ENCODE measurements around the gene RPS6KL1.

RPS6KL1 gene

DNA sequence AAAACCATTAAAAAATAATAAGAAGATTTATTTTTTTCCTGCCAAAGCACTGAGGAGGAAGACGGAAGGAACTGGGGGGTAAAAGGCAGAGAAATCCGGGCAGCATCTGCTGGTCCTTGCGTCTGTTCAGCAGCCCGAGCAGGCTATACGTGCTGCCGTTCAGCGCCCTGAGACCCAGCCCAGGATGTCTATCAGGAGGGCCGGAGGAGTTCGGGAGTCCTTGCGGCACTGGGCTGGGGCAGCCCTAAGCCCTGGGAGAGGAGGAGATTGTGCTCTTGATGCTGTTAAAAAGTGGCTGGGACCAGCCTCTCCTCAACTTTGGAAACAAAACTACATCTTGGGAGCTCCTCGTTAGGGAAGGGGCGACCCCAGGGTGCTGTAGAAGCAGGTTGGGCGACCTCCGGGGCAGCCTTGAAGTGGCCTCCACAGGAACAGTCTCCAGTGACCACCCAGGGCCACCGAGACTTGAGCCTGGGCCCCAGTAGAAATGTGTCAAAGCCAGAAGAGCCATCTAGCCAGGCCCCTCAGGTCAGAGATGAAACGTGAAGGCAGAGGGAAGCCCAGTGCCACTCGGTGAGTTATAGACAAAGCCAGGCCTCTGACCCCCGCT is 18.0 kb upstream of the RPS6KL1 start:
- H3K4me1 ChIP-seq (ENCODE audit: low read length) = no peaks in the 10 kb centered on the region
- H4K20me1 ChIP-seq (ENCODE audit: insufficient read depth, low read length) = no peaks in the 10 kb centered on the region
- no peaks in the 10 kb centered on the region for H3K9me2 ChIP-seq (replicated peaks; ENCODE audit: insufficient read depth, low read length)
- no peaks in the 10 kb centered on the region for H3K36me3 ChIP-seq (replicated peaks; ENCODE audit: insufficient read depth, low read length)
- peak overlapping the region; percentile 51; the same call in 1 of the 2 replicates for H2AFZ ChIP-seq (ENCODE audit: low read length)
- no peak for DNase-seq
- no peaks in the 10 kb centered on the region for H3F3A ChIP-seq (ENCODE audit: insufficient read depth, low read length)
- no peaks in the 10 kb centered on the region for H3K9me3 ChIP-seq (replicated peaks; ENCODE audit: insufficient read depth, low read length)
- H3K9ac ChIP-seq (ENCODE audit: low read length) = no peak overlapping the region
- peak overlapping the region; percentile 27; the same call in 1 of the 2 replicates for H3K4me2 ChIP-seq (ENCODE audit: low read depth, low read length)
- no peak for TF ChIP-seq EZH2phosphoT487 (IDR thresholded peaks at IDR 0.05; ENCODE audit: low read length)
- TF ChIP-seq, protein P1, sequence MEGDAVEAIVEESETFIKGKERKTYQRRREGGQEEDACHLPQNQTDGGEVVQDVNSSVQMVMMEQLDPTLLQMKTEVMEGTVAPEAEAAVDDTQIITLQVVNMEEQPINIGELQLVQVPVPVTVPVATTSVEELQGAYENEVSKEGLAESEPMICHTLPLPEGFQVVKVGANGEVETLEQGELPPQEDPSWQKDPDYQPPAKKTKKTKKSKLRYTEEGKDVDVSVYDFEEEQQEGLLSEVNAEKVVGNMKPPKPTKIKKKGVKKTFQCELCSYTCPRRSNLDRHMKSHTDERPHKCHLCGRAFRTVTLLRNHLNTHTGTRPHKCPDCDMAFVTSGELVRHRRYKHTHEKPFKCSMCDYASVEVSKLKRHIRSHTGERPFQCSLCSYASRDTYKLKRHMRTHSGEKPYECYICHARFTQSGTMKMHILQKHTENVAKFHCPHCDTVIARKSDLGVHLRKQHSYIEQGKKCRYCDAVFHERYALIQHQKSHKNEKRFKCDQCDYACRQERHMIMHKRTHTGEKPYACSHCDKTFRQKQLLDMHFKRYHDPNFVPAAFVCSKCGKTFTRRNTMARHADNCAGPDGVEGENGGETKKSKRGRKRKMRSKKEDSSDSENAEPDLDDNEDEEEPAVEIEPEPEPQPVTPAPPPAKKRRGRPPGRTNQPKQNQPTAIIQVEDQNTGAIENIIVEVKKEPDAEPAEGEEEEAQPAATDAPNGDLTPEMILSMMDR (IDR thresholded peaks at IDR 0.05; ENCODE audit: low read length) = no peak
- TF ChIP-seq EZH2 (optimal IDR thresholded peaks at IDR 0.05; ENCODE audit: low read depth, low read length) = no peak
- no peak overlapping the region for H3K4me3 ChIP-seq (ENCODE audit: low read length)
- H3K79me2 ChIP-seq (ENCODE audit: low read length) = no peaks in the 10 kb centered on the region
- no peaks in the 10 kb centered on the region for H3K27me3 ChIP-seq (replicated peaks; ENCODE audit: insufficient read depth, low read length)
- no peak overlapping the region for H3K27ac ChIP-seq (ENCODE audit: low read length)

DNA sequence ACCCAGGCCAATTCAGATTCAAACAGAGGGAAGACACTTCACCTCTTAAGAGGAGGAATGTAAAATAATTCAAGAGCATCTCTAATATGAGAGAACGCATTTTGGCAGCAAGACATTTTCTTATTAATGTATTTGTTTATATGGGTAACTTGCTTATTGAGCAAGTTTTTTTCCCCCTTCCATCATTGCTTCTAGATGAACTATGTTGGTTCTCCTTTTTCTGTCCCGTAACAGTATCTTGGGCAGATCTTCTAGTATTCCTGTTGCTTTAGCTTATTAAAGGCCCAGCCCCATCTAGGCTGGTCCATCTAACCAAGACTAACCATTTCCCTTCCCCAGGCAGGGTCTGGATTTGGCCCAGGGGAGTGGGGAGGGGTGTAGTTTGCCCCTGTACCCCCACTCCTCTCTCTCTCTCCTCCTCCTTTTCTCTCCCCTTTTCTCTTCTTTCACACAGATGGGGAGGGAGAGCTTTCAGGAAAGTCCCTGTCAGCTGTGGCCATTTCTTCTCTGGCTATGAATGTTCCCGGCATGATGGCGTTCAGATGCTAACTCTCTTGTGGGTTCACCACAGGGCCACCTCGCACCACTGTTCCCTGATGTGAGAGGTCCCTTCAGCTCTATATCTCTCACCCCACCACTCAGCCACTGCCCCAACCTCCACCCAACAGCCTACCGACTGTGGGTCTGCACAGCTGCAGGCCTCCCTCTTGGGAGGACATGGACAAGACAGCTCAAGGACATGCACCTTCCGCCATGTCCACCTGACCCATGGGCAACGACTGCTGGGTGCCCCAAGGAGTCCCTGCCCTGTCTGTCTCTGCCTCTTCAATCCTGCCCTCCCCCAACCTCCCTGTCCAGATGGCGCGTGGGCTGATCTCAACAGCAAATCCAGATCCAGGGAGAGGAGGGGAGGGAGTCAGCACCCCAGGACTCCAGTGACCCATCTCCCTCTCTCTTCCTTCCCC is 15.8 kb upstream of the RPS6KL1 start:
- H3K27me3 ChIP-seq (replicated peaks; ENCODE audit: insufficient read depth, low read length) = no peaks in the 10 kb centered on the region
- no peak overlapping the region for H3K9ac ChIP-seq (ENCODE audit: low read length)
- H3K4me2 ChIP-seq (ENCODE audit: low read depth, low read length) = no peak overlapping the region
- no peaks in the 10 kb centered on the region for H3K79me2 ChIP-seq (ENCODE audit: low read length)
- H3K36me3 ChIP-seq (replicated peaks; ENCODE audit: insufficient read depth, low read length) = no peaks in the 10 kb centered on the region
- DNase-seq = no peak
- no peaks in the 10 kb centered on the region for H3K9me3 ChIP-seq (replicated peaks; ENCODE audit: insufficient read depth, low read length)
- no peaks in the 10 kb centered on the region for H3K4me1 ChIP-seq (ENCODE audit: low read length)
- H4K20me1 ChIP-seq (ENCODE audit: insufficient read depth, low read length) = no peaks in the 10 kb centered on the region
- H2AFZ ChIP-seq (ENCODE audit: low read length) = no peak overlapping the region
- H3F3A ChIP-seq (ENCODE audit: insufficient read depth, low read length) = no peaks in the 10 kb centered on the region
- no peak overlapping the region for H3K27ac ChIP-seq (ENCODE audit: low read length)
- no peaks in the 10 kb centered on the region for H3K9me2 ChIP-seq (replicated peaks; ENCODE audit: insufficient read depth, low read length)
- TF ChIP-seq, protein P1 (IDR thresholded peaks at IDR 0.05; ENCODE audit: low read length) = no peak
- no peak for TF ChIP-seq EZH2phosphoT487 (IDR thresholded peaks at IDR 0.05; ENCODE audit: low read length)
- TF ChIP-seq EZH2 (optimal IDR thresholded peaks at IDR 0.05; ENCODE audit: low read depth, low read length) = no peak
- no peak overlapping the region for H3K4me3 ChIP-seq (ENCODE audit: low read length)

DNA sequence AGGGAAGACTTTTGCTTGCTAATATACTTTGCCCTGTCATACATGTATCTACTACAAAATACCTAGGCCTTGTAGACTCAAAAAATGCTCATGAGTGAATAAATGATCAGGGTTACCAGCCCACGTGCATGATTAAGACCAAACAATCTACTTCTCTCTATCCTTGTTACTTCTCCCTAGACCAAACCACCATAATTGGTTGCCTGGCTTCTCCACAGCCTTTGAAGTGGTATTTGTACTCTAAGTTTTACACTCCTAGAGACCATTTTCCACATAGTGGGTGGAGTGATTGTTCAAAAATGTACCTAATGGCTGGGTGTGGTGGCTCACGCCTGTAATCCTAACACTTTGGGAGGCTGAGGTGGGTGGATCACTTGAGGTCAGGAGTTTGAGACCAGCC is 14.1 kb upstream of the RPS6KL1 start:
- DNase-seq = no peak
- H3K9me3 ChIP-seq (replicated peaks; ENCODE audit: insufficient read depth, low read length) = no peaks in the 10 kb centered on the region
- TF ChIP-seq EZH2 (optimal IDR thresholded peaks at IDR 0.05; ENCODE audit: low read depth, low read length) = no peak
- no peak for TF ChIP-seq EZH2phosphoT487 (IDR thresholded peaks at IDR 0.05; ENCODE audit: low read length)
- TF ChIP-seq, protein P1 (IDR thresholded peaks at IDR 0.05; ENCODE audit: low read length) = no peak
- no peaks in the 10 kb centered on the region for H3K79me2 ChIP-seq (ENCODE audit: low read length)
- no peaks in the 10 kb centered on the region for H3K36me3 ChIP-seq (replicated peaks; ENCODE audit: insufficient read depth, low read length)
- H3K9ac ChIP-seq (ENCODE audit: low read length) = no peak overlapping the region
- H3F3A ChIP-seq (ENCODE audit: insufficient read depth, low read length) = no peaks in the 10 kb centered on the region
- H3K4me3 ChIP-seq (ENCODE audit: low read length) = no peak overlapping the region
- no peak overlapping the region for H3K27ac ChIP-seq (ENCODE audit: low read length)
- no peak overlapping the region for H3K4me2 ChIP-seq (ENCODE audit: low read depth, low read length)
- H2AFZ ChIP-seq (ENCODE audit: low read length) = no peak overlapping the region
- H3K27me3 ChIP-seq (replicated peaks; ENCODE audit: insufficient read depth, low read length) = no peaks in the 10 kb centered on the region
- H4K20me1 ChIP-seq (ENCODE audit: insufficient read depth, low read length) = no peaks in the 10 kb centered on the region
- no peaks in the 10 kb centered on the region for H3K9me2 ChIP-seq (replicated peaks; ENCODE audit: insufficient read depth, low read length)
- no peaks in the 10 kb centered on the region for H3K4me1 ChIP-seq (ENCODE audit: low read length)
